Hepatic stellate cell (primary cell): ENCODE results near the gene PARP16.

Experiments
- DNase-seq: peaks from one replicate; pipeline ENCODE4 v3.0.0; 2011; ENCODE audit warnings: low spot score

Gene PARP16

DNA sequence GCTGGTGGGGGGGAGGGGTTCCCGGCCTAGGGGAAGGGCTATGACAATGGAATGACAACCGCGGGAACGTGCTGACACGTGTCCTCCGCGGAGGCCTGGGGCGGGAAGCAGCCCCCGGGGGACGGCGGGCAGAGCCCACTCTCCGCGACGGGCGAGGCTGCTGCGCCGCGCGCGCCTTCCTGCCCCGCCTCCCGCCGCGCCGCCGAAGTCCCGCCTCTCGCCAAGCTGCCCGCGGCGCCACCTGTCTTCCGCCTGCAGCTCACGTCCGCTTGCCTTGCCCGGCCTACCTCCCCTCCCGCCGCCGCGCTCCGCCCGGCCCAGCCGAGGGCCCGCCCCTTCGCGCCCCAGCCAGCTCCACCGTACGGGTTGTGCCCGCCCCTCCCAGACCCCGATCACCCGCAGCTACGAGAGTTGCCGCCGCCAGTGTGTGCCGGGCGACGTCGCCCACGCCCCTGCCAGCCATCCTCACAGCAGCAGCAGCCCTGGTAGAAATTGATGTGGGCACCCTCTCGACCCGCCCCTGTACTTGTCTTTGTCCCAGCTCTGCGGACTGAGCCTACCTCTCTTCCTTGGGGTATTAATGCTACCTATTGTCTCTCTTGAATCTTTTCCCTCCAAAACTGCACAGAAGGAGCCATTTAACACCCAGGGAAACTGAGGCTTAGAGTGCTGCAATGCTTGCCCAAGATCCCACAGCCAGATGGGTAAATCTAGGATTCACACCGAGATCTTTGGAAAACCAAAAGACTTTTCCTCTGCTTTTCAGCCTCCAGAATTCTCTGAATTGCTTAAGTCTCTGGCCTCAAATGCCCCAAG lies at the start of gene PARP16:
Gene PARP16, minus strand, starts transcription at position 180 of the 816 bp plus-strand sequence. CDS start 457 bp downstream, outside the sequence.
- peak; percentile 61 for DNase-seq

GRCh38 chr15:65335278-65336055 lies 48.8 kb upstream of the PARP16 start:
- no peak for DNase-seq

GRCh38 chr15:65334586-65335231 lies 48.0 kb upstream of the PARP16 start:
- DNase-seq, result no peak

- no peak for DNase-seq
Measured at GRCh38 chr15:65333856-65334255, 47.2 kb upstream of the PARP16 start.

DNA sequence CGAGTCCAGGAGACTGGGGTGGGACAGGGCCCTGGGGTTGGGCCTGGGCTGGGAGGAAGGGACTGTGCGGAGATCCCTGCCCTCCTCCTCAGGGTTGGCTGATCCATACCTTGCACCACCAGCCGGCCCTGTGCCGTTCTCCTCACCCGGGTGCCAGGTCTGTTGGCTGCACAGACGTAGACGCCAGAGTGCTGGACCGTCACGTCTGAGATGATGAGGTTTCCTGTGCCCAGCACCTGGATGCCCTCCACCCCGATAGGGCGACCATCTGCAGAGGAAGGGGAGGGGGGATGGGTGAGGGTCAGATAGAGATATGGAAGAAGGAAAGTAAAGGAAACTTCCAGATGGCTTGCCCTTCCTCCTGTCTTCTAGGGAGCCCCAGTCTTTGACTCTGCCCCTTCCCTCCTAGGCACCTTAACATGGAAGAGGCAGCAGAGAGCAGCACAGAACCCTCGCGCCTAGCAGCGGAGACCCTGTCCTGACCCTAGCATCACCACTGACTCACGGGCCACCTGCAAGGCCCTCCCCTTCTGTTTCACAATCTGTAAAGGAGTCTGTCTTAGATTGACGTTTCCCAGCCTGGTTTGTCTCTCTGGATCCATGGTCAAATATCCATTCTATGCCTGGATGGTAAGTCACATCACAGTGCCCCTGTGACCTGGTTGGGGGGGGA lies 46.6 kb upstream of the PARP16 start:
- no peak for DNase-seq

- DNase-seq, result no peak
Measured at GRCh38 chr15:65332391-65333147, 45.9 kb upstream of the PARP16 start.

- DNase-seq, result no peak
Measured at GRCh38 chr15:65331811-65332210, 45.1 kb upstream of the PARP16 start.

GRCh38 chr15:65330934-65331645 lies 44.4 kb upstream of the PARP16 start:
- no peak for DNase-seq

GRCh38 chr15:65329984-65330735 lies 43.5 kb upstream of the PARP16 start:
- DNase-seq, result no peak

DNA sequence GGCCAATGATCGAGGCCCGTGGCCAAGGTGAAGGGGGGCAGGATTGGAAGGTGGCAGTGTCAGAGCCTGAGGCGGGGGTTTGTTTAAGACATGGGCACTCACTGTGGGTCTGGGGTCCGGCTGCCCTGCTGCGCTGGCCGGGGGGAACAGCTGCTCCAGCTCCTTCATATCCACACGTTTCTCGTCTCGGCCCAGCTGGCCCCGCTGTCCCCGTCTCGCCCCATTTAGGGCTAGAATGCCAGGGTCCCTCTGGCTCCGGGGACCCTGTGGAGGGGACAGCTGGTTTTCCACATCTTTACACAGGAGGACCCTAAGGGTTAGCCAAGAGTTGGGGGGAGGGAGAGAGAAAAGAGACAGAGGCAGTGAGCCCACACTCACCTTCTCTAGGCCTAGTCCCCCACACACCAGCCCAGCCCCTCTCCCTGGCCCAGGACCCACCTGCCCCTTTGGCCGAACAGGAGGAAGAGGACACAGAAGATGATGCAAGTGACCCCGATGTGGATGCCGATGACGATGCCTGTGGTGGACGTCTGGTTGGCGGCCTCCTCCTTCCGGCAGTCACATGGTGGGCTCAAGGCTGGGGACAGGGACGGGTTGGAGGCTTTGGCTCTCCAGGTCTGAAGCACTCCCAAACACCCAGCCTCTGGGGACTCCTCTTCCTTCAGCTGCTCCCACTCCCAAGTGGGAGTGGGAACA lies 42.8 kb upstream of the PARP16 start:
- no peak for DNase-seq

- DNase-seq, result no peak
Measured at GRCh38 chr15:65328506-65329287, 42.0 kb upstream of the PARP16 start.

- DNase-seq, result no peak
Measured at GRCh38 chr15:65327651-65328393, 41.1 kb upstream of the PARP16 start.

- no peak for DNase-seq
Measured at GRCh38 chr15:65326818-65327217, 40.1 kb upstream of the PARP16 start.

DNA sequence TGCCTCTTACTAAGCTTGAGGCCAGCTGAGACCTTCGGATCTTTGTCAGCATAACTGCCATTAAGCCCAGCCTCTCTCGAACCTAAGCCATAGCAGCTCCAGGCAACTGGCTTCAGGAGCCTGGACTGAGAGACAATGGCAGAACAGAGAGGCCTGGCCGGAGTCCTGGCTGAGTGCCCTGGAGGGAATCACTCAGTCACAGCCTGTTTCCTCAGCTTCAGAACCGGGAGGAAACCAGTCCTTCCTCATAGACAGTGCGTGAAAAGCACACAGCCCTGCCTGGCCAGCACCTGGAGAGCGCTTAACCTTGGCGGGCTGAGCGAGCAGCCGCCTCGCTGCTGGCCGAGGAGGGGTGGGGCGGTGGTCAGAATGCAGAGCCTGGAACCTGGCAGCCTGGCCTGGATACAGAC lies 39.4 kb upstream of the PARP16 start:
- no peak for DNase-seq

DNA sequence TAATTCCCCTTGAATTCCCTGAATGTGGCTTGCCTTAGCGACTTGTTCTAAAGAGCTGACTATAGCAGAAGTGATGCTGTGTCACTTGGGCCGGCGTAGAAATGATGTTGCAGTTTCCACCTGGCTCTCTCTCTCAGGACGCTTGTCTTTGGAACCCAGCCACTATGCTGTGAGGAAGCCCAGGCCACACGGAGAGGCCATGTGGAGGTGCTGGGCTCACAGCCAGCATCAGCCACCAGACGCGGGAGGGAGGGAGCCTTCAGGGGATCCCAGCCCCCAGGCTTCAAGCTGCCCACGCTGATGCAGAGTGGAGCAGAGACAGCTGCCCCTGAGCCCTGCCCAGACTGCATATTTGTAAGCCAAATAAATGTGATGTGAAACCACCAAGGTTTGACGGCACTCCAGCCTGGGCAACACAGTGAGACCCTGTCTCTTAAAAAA lies 36.4 kb upstream of the PARP16 start:
- peak; percentile 57 for DNase-seq

GRCh38 chr15:65318870-65319356 lies 32.2 kb upstream of the PARP16 start:
- peak; percentile 86 for DNase-seq

GRCh38 chr15:65312400-65312916 lies 25.8 kb upstream of the PARP16 start:
- peak; percentile 9 for DNase-seq
